Liver (tissue), 9 donors: Measurements from ENCODE around the gene DHDDS. TPM values are rescaled to one million over a fixed set of nuclear protein-coding genes. Genes with fewer than 3 reads are reported as not detected.
A peak's percentile ranks its signal among the peaks of the same experiment; 100 is the strongest.

Experiments used
- DNase-seq: peaks from one replicate; pipeline ENCODE4 v3.0.0-alpha.2; 2017; ENCODE audit warnings: low spot score
- H3K27ac ChIP-seq, 2 donors: one replicate each; pipeline ENCODE4 v1.7.0; 2013; ENCODE audit warnings: inconsistent platforms in 2 of 2, low read length in 2 of 2, control low read depth in 1 of 2, low read depth in 1 of 2, mild to moderate bottlenecking in 1 of 2
- H3K27me3 ChIP-seq, 4 donors: one replicate each; pipeline versions ENCODE4 v1.6.1 to v1.7.0; 2013; ENCODE audit warnings: low read length in 3 of 4, inconsistent platforms in 1 of 4, mild to moderate bottlenecking in 1 of 4, moderate library complexity in 1 of 4; ENCODE audit not compliant: control insufficient read depth in 4 of 4, insufficient read depth in 4 of 4
- H3K36me3 ChIP-seq, 4 donors: one replicate each; pipeline versions ENCODE4 v1.6.1 to v1.7.0; 2013; ENCODE audit warnings: low read length in 3 of 4, mild to moderate bottlenecking in 3 of 4, low read depth in 1 of 4, moderate library complexity in 1 of 4; ENCODE audit not compliant: control insufficient read depth in 4 of 4, insufficient read depth in 3 of 4
- H3K4me1 ChIP-seq, 4 donors: one replicate each; pipeline versions ENCODE4 v1.6.1 to v1.7.0; 2013; ENCODE audit warnings: low read length in 3 of 4, mild to moderate bottlenecking in 3 of 4, moderate library complexity in 1 of 4; ENCODE audit not compliant: control insufficient read depth in 4 of 4, insufficient read depth in 4 of 4
- H3K4me3 ChIP-seq, 3 donors: one replicate each; pipeline versions ENCODE4 v1.6.1 to v1.7.0; 2013; ENCODE audit warnings: low read length in 3 of 3, control low read depth in 1 of 3, low read depth in 1 of 3, mild to moderate bottlenecking in 1 of 3
- H3K9ac ChIP-seq, 2 donors: one replicate each; pipeline ENCODE4 v1.7.0; 2013; ENCODE audit warnings: low read length in 2 of 2, mild to moderate bottlenecking in 2 of 2, moderate library complexity in 2 of 2, control low read depth in 1 of 2, low read depth in 1 of 2
- H3K9me3 ChIP-seq, 4 donors: one replicate each; pipeline versions ENCODE4 v1.6.1 to v1.7.0; 2013; ENCODE audit warnings: low read length in 3 of 4; ENCODE audit not compliant: control insufficient read depth in 4 of 4
- EGR1 ChIP-seq, 2 donors: IDR thresholded peaks; 2 replicates each; pipeline ENCODE4 v1.6.1; 2016 to 2018; ENCODE audit warnings: antibody characterized with exemption in 2 of 2, low read depth in 2 of 2
- FOXA1 ChIP-seq: IDR thresholded peaks from 2 replicates; pipeline ENCODE4 v1.6.1; 2016; ENCODE audit warnings: antibody characterized with exemption
- HNF4A ChIP-seq, 2 donors: conservative IDR thresholded peaks; 2 replicates each; pipeline ENCODE4 v1.6.1; 2016; ENCODE audit warnings: antibody characterized with exemption in 2 of 2, mild to moderate bottlenecking in 2 of 2
- HNF4G ChIP-seq: IDR thresholded peaks from 2 replicates; pipeline ENCODE4 v1.6.1; 2016; ENCODE audit warnings: antibody characterized with exemption
- JUND ChIP-seq, 2 donors: IDR thresholded peaks; 2 replicates each; pipeline ENCODE4 v1.6.1; 2016; ENCODE audit warnings: antibody characterized with exemption in 2 of 2
- NR2F2 ChIP-seq: IDR thresholded peaks from 2 replicates; pipeline ENCODE4 v1.6.1; 2016; ENCODE audit warnings: antibody characterized with exemption
- RXRA ChIP-seq, 2 donors: IDR thresholded peaks; 2 replicates each; pipeline ENCODE4 v1.6.1; 2017 to 2018; ENCODE audit warnings: antibody characterized with exemption in 2 of 2, mild to moderate bottlenecking in 1 of 2
- SP1 ChIP-seq: IDR thresholded peaks from 2 replicates; pipeline ENCODE4 v1.6.1; 2018; ENCODE audit warnings: antibody characterized with exemption, mild to moderate bottlenecking
- TAF1 ChIP-seq: conservative IDR thresholded peaks from 2 replicates; pipeline ENCODE4 v1.6.1; 2016; ENCODE audit warnings: antibody characterized with exemption, mild to moderate bottlenecking
- YY1 ChIP-seq: IDR thresholded peaks from 2 replicates; pipeline ENCODE4 v1.6.1; 2016; ENCODE audit warnings: antibody characterized with exemption, mild to moderate bottlenecking
- WGBS: extraction: QIAGEN DNeasy Blood & Tissue Kit; methylation state at CpG from one replicate; pipeline ENCODE4 v1.1.7; 2013; 5-methylcytosine and 5-hydroxymethylcytosine counted together
- polyA plus RNA-seq, 2 donors: library from polyadenylated mRNA; stranded (reverse) in 1 of 2; unstranded in 1 of 2; fragments of 200-250 nt in 1 of 2; fragments of >200 nt in 1 of 2; fragmentation: Nextera tagmentation in 1 of 2; extraction: Ambion mirVana in 1 of 2; gene quantifications; one replicate each; pipeline versions ENCODE4 v1.2.1 to v1.2.3, GENCODE V29; 2013 to 2015
- total RNA-seq, 2 donors: library from RNA; depleted of rRNA; stranded (reverse); fragments of >200 nt; gene quantifications; one replicate each; pipeline ENCODE4 v1.2.3, GENCODE V29; 2014
- TF ChIP-seq, protein P1 (sequence below): IDR thresholded peaks from 2 replicates; pipeline ENCODE4 v1.6.1; 2016; ENCODE audit warnings: antibody characterized with exemption, mild to moderate bottlenecking
- donor health status: healthy.
- donor health status: healthy.
- donor health status: healthy.
- donor health status: healthy.
- donor health status: healthy.

The DHDDS gene
- total and polyA plus RNA-seq, 4 donors, result 10.6 to 21.7 (median 16.6) TPM

- TF ChIP-seq TAF1 (no peak), YY1 (peak; percentile 52)
- under 1% methylated on average over 69 of the region's 69 CpGs for WGBS
- H3K36me3 ChIP-seq, result peaks cover 0 to 32% (median 15%) of the 10 kb centered on the region in 4 donors
- peak within 1 kb of the TSS; percentile 100 for H3K27ac ChIP-seq
- H3K9ac ChIP-seq, result peak within 1 kb of the TSS; percentile 63 to 71
- peak within 1 kb of the TSS; percentile 66 to 94 (median 75) for H3K4me3 ChIP-seq
- H3K4me1 ChIP-seq, result peaks cover 1 to 39% (median 25%) of the 10 kb centered on the region in 4 donors
- DNase-seq, result peak; percentile 88
- no peaks in the 10 kb centered on the region for H3K27me3 ChIP-seq
- H3K9me3 ChIP-seq, result no peaks in the 10 kb centered on the region
Observed at GRCh38 chr1:26472320-26472900, 40.3 kb downstream of the DHDDS start, which contains the start of gene HMGN2. TSS of gene HMGN2 (plus strand) at chr1:26472440. CDS start at chr1:26472613, 173 bp downstream.

DNA sequence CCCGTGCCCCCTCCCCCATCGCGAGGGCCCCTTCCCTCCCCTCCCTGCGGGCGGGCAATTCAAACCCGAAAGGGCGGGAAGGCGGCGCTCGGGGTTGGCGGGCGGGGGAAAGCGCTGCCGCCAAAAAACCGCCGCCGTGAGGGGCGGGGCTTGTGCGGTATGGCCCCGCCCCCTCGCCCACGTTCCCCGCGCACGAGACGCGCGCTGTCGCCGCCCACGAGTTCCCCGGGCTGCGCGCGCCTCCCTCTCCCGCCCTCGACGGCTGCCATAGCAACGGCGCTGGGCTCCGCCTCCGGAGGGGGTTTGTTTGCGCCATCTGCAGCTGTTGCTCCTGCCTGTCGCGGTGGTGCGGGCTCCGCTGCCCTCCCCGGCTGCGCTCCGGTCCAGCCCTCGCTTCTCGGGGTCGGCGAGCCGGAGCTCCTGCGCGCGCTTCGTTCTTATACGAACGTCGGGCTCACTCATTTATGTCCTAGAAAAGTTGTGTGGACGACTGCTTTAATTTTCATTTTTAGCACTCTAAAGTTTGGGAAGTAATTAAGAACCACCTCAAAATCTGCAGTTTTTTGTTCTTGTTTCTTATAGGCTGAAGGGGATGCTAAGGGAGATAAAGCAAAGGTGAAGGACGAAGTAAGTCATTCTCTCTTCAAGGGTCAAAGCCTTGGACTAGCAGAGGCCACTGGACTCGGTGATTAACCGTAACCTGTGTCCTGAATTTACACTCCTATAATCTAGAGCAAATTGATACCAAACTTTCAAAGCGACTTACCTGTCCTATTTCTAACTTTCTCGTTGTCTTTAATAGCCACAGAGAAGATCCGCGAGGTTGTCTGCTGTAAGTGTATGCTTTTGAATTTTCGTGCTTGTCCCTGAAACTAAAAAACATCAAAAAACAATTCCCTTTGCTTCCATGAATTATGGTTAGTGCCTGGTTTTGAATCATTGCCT is 41.1 kb downstream of the DHDDS start:
- H3K4me3 ChIP-seq, result peak overlapping the region; percentile 64 to 94 (median 75)
- WGBS, result 4% methylated on average over 71 of the region's 71 CpGs
- peaks cover 0 to 32% (median 12%) of the 10 kb centered on the region in 4 donors for H3K36me3 ChIP-seq
- H3K9ac ChIP-seq, result peak overlapping the region; percentile 39 to 63
- H3K27me3 ChIP-seq, result no peaks in the 10 kb centered on the region
- TF ChIP-seq FOXA1 (no peak), HNF4A (conservative IDR thresholded peaks at IDR 0.05) (peak in 1 of 2 donors; percentile 33), SP1 (peak; percentile 47), NR2F2 (peak; percentile 10), EGR1 (IDR thresholded peaks at IDR 0.05; ENCODE audit: low read depth in 2 of 2) (peak; percentile 78 to 94), JUND (IDR thresholded peaks at IDR 0.05) (no peak), RXRA (IDR thresholded peaks at IDR 0.05) (peak in 1 of 2 donors; percentile 22)
- TF ChIP-seq, protein P1, sequence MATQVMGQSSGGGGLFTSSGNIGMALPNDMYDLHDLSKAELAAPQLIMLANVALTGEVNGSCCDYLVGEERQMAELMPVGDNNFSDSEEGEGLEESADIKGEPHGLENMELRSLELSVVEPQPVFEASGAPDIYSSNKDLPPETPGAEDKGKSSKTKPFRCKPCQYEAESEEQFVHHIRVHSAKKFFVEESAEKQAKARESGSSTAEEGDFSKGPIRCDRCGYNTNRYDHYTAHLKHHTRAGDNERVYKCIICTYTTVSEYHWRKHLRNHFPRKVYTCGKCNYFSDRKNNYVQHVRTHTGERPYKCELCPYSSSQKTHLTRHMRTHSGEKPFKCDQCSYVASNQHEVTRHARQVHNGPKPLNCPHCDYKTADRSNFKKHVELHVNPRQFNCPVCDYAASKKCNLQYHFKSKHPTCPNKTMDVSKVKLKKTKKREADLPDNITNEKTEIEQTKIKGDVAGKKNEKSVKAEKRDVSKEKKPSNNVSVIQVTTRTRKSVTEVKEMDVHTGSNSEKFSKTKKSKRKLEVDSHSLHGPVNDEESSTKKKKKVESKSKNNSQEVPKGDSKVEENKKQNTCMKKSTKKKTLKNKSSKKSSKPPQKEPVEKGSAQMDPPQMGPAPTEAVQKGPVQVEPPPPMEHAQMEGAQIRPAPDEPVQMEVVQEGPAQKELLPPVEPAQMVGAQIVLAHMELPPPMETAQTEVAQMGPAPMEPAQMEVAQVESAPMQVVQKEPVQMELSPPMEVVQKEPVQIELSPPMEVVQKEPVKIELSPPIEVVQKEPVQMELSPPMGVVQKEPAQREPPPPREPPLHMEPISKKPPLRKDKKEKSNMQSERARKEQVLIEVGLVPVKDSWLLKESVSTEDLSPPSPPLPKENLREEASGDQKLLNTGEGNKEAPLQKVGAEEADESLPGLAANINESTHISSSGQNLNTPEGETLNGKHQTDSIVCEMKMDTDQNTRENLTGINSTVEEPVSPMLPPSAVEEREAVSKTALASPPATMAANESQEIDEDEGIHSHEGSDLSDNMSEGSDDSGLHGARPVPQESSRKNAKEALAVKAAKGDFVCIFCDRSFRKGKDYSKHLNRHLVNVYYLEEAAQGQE, result peak; percentile 61
- peak overlapping the region; percentile 100 for H3K27ac ChIP-seq
- H3K9me3 ChIP-seq, result no peaks in the 10 kb centered on the region
- DNase-seq, result peak; percentile 96
- H3K4me1 ChIP-seq, result peaks cover 1 to 39% (median 25%) of the 10 kb centered on the region in 4 donors

DNA sequence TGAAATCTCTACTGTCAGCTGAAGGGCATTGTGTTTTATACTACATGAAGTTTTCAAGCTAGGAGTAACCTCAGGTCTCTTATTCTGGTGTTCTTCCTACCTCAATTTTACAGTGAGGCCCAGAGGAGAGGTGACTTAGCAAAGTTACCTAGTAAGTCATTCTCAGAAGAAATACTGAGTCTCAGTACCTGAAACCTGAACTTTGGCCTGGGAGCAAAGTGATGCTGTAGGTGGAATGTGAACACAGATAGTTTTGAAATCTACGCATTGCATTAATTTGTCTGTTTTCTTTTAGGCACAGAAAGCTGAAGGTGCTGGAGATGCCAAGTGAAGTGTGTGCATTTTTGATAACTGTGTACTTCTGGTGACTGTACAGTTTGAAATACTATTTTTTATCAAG is 42.7 kb downstream of the DHDDS start:
- 56% methylated on average over 1 of the region's 1 CpG for WGBS
- TF ChIP-seq RXRA (IDR thresholded peaks at IDR 0.05), result peak in 1 of 2 donors; percentile 25
- TF ChIP-seq SP1, result peak; percentile 52
- no peak for TF ChIP-seq FOXA1
- peak; percentile 88 for TF ChIP-seq HNF4A (conservative IDR thresholded peaks at IDR 0.05)
- TF ChIP-seq HNF4G, result peak; percentile 62
- Histone ChIP-seq H3K9ac (no peak overlapping the region), H3K27ac (no peak overlapping the region), H3K9me3 (no peaks in the 10 kb centered on the region), H3K4me3 (no peak overlapping the region), H3K36me3 (peaks cover 0 to 35% (median 12%) of the 10 kb centered on the region in 4 donors), H3K27me3 (no peaks in the 10 kb centered on the region), H3K4me1 (peaks cover 1 to 36% (median 25%) of the 10 kb centered on the region in 4 donors)
- no peak for DNase-seq
